H9 (cell line): ENCODE measurements around the gene NLRX1. TPM values are rescaled to one million over a fixed set of nuclear protein-coding genes. Genes with fewer than 3 reads are reported as not detected.

Experiments
- DNase-seq: peaks from one replicate; pipeline ENCODE4 v3.0.0-alpha.2; 2017
- H2AFZ ChIP-seq: one replicate; pipeline ENCODE4 v1.6.1; 2013; ENCODE audit warnings: mild to moderate bottlenecking, low read length, control low read depth, moderate library complexity
- H2AK5ac ChIP-seq: 2 replicates; pipeline ENCODE4 v1.6.1; 2013; ENCODE audit warnings: low read length, control low read depth, mixed read lengths; ENCODE audit not compliant: insufficient read length
- H2BK120ac ChIP-seq: one replicate; pipeline ENCODE4 v1.6.1; 2013; ENCODE audit warnings: low read depth, mild to moderate bottlenecking, low read length, control low read depth, inconsistent platforms; ENCODE audit not compliant: poor library complexity, severe bottlenecking
- H2BK12ac ChIP-seq: 2 replicates; pipeline ENCODE4 v1.6.1; 2013; ENCODE audit warnings: low read length, control low read depth, mixed read lengths, low read depth; ENCODE audit not compliant: insufficient read length
- H2BK15ac ChIP-seq: 2 replicates; pipeline ENCODE4 v1.6.1; 2013; ENCODE audit warnings: low read depth, low read length, control low read depth
- H2BK20ac ChIP-seq: one replicate; pipeline ENCODE4 v1.6.1; 2013; ENCODE audit warnings: low read depth, mild to moderate bottlenecking, low read length, control low read depth, inconsistent platforms; ENCODE audit not compliant: poor library complexity, severe bottlenecking
- H2BK5ac ChIP-seq: 2 replicates; pipeline ENCODE4 v1.6.1; 2013; ENCODE audit warnings: low read length, control low read depth, mixed read lengths; ENCODE audit not compliant: insufficient read length
- H3K14ac ChIP-seq: 2 replicates; pipeline ENCODE4 v1.6.1; 2013; ENCODE audit warnings: low read length, control low read depth; ENCODE audit not compliant: insufficient read depth
- H3K18ac ChIP-seq: 2 replicates; pipeline ENCODE4 v1.6.1; 2013; ENCODE audit warnings: low read depth, mild to moderate bottlenecking, mixed read lengths, low read length, control low read depth; ENCODE audit not compliant: insufficient read length
- H3K23ac ChIP-seq: 2 replicates; pipeline ENCODE4 v1.6.1; 2013; ENCODE audit warnings: low read length, control low read depth, mixed read lengths, low read depth; ENCODE audit not compliant: insufficient read length
- H3K23me2 ChIP-seq: 2 replicates; pipeline ENCODE4 v1.6.1; 2013; ENCODE audit warnings: low read depth, mild to moderate bottlenecking, mixed read lengths, low read length, control low read depth; ENCODE audit not compliant: insufficient read length, poor library complexity, severe bottlenecking
- H3K27ac ChIP-seq: 2 replicates; pipeline ENCODE4 v1.5.1; 2013; ENCODE audit warnings: low read length, control low read depth, mixed read lengths, low read depth; ENCODE audit not compliant: insufficient read length
- H3K27me3 ChIP-seq: 2 replicates; pipeline ENCODE4 v1.6.1; 2013; ENCODE audit warnings: low read length, control low read depth, inconsistent platforms; ENCODE audit not compliant: insufficient read depth
- H3K4ac ChIP-seq: 2 replicates; pipeline ENCODE4 v1.6.1; 2013; ENCODE audit warnings: low read depth, mild to moderate bottlenecking, control low read depth, inconsistent platforms, low read length, moderate library complexity
- H3K4me1 ChIP-seq: 2 replicates; pipeline ENCODE4 v1.6.1; 2013; ENCODE audit warnings: low read length, control low read depth, inconsistent platforms; ENCODE audit not compliant: insufficient read depth
- H3K4me2 ChIP-seq: 2 replicates; pipeline ENCODE4 v1.6.1; 2013; ENCODE audit warnings: low read length, control low read depth, mixed read lengths; ENCODE audit not compliant: insufficient read length, insufficient read depth
- H3K56ac ChIP-seq: 2 replicates; pipeline ENCODE4 v1.6.1; 2013; ENCODE audit warnings: low read depth, mild to moderate bottlenecking, mixed read lengths, low read length, control low read depth; ENCODE audit not compliant: insufficient read length
- H3K79me1 ChIP-seq: 2 replicates; pipeline ENCODE4 v1.6.1; 2013; ENCODE audit warnings: low read depth, mild to moderate bottlenecking, moderate library complexity, low read length, control low read depth, inconsistent platforms; ENCODE audit not compliant: insufficient read depth, poor library complexity, severe bottlenecking
- H3K79me2 ChIP-seq: 2 replicates; pipeline ENCODE4 v1.6.1; 2013; ENCODE audit warnings: low read length, control low read depth, inconsistent platforms; ENCODE audit not compliant: insufficient read depth
- H3K9ac ChIP-seq: 2 replicates; pipeline ENCODE4 v1.6.1; 2013; ENCODE audit warnings: low read length, control low read depth, mixed read lengths; ENCODE audit not compliant: insufficient read length; ENCODE audit errors: extremely low read depth
- H3K9me3 ChIP-seq: one replicate; pipeline ENCODE4 v1.6.1; 2013; ENCODE audit warnings: low read depth, low read length, inconsistent platforms; ENCODE audit not compliant: control insufficient read depth
- H3T11ph ChIP-seq: one replicate; pipeline ENCODE4 v1.6.1; 2013; ENCODE audit warnings: mild to moderate bottlenecking, low read length, control low read depth, inconsistent platforms
- H4K20me1 ChIP-seq: one replicate; pipeline ENCODE4 v1.6.1; 2013; ENCODE audit not compliant: control insufficient read depth, insufficient read length, insufficient read depth
- H4K5ac ChIP-seq: 2 replicates; pipeline ENCODE4 v1.6.1; 2013; ENCODE audit warnings: low read depth, mild to moderate bottlenecking, mixed read lengths, low read length, control low read depth; ENCODE audit not compliant: insufficient read length
- H4K8ac ChIP-seq: replicated peaks from 2 replicates; pipeline ENCODE4 v1.6.1; 2013; ENCODE audit warnings: low read length, control low read depth, mixed read lengths, low read depth; ENCODE audit not compliant: insufficient read length
- H4K91ac ChIP-seq: 2 replicates; pipeline ENCODE4 v1.6.1; 2013; ENCODE audit warnings: low read depth, mild to moderate bottlenecking, moderate library complexity, mixed read lengths, low read length, control low read depth; ENCODE audit not compliant: insufficient read length
- H3K27ac Mint-ChIP-seq, 3 experiments: 2 replicates in 2 of 3; 3 replicates in 1 of 3; pipeline ENCODE4 v1.8.0; 2020 to 2021; ENCODE audit warnings: mixed read lengths in 3 of 3, mild to moderate bottlenecking in 1 of 3, moderate library complexity in 1 of 3
- H3K27me3 Mint-ChIP-seq: 2 replicates; pipeline ENCODE4 v1.8.0; 2021; ENCODE audit warnings: low read depth, mild to moderate bottlenecking, moderate library complexity, mixed read lengths
- H3K36me3 Mint-ChIP-seq, 3 experiments: 2 replicates in 2 of 3; 3 replicates in 1 of 3; pipeline ENCODE4 v1.8.0; 2020 to 2021; ENCODE audit warnings: low read depth in 3 of 3, mixed read lengths in 3 of 3; ENCODE audit not compliant: insufficient read depth in 1 of 3
- H3K4me1 Mint-ChIP-seq, 2 experiments: 2 replicates each; pipeline ENCODE4 v1.8.0; 2020; ENCODE audit warnings: mixed read lengths in 2 of 2
- H3K4me3 Mint-ChIP-seq, 2 experiments: 2 replicates in 1 of 2; 3 replicates in 1 of 2; pipeline ENCODE4 v1.8.0; 2020 to 2021; ENCODE audit warnings: mild to moderate bottlenecking in 2 of 2, mixed read lengths in 2 of 2, moderate library complexity in 1 of 2
- H3K9me3 Mint-ChIP-seq, 2 experiments: 2 replicates in 1 of 2; 3 replicates in 1 of 2; pipeline ENCODE4 v1.8.0; 2020; ENCODE audit warnings: mild to moderate bottlenecking in 2 of 2, mixed read lengths in 2 of 2, moderate library complexity in 1 of 2
- WGBS: extraction: QIAGEN DNeasy Blood & Tissue Kit; methylation state at CpG from one replicate; pipeline ENCODE4 v1.1.7; 2013; ENCODE audit warnings: missing lambda C conversion rate, low lambda C conversion rate, mixed read lengths; ENCODE audit not compliant: insufficient read length; ENCODE audit errors: extremely low coverage; 5-methylcytosine and 5-hydroxymethylcytosine counted together
- total RNA-seq: library from RNA; stranded (reverse); gene quantifications from 2 replicates; pipeline ENCODE4 v1.2.1, GENCODE V29; 2021
- TF ChIP-seq, protein P1 (sequence below): fragments of 200-600 bp; sonication (generic); conservative IDR thresholded peaks from 3 replicates; pipeline ENCODE4 v1.8.0; 2021; ENCODE audit warnings: antibody characterized with exemption, mild to moderate bottlenecking

NLRX1 gene
- total RNA-seq, 1 experiment from 2014 or later = 18.2 TPM

DNA sequence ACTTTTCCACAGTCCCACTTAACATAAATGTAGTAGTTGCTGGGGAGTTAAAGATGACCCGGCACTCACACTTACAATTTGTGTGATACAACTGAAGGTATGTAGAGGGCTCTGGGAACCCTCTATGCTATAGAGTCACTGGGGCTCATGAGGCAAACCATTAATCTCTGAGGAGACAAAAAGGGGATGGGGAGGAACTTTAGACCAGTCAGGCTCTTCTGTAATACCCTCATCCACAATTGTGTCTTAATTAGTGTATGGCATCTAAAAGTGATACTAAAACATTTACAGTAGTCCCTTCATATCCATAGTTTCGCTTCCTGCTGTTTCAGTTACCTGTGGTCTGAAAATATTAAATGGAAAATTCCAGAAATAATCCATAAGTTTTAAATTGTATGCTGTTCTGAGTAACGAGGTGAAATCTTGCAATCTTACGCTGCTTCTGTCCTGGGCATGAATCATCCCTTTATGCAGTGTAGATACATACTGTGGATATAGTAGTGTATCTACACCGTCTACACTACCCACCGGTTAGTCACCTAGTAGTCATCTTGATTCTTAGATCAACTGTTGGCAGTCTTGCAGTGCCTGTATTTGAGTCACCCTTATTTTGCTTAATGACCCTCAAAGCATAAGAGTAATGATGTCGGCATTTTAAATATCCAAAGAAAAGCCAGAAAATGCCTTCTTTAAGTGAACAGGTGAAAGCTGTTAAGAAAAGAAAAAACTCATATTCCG lies 49.8 kb downstream of the NLRX1 start:
- DNase-seq = no peak
- Histone ChIP-seq H4K20me1 (no peaks in the 10 kb centered on the region), H3K9me3 (no peaks in the 10 kb centered on the region), H2AFZ (no peak overlapping the region), H3K23ac (no peak overlapping the region), H3K18ac (no peak overlapping the region), H3K4me2 (no peak overlapping the region), H2BK120ac (no peak overlapping the region), H4K5ac (no peak overlapping the region), H2BK20ac (no peak overlapping the region), H3K79me1 (peaks cover 10% of the 10 kb centered on the region), H3K4ac (no peak overlapping the region), H3K79me2 (peaks cover 24% of the 10 kb centered on the region), H3K27me3 (no peaks in the 10 kb centered on the region), H3K23me2 (no peaks in the 10 kb centered on the region), H3K4me1 (no peaks in the 10 kb centered on the region; the same call in 1 of the 2 replicates), H3K9ac (no peak overlapping the region), H3K27ac (no peak overlapping the region), H3K14ac (no peak overlapping the region), H3T11ph (no peak overlapping the region), H4K8ac (no peak overlapping the region), H2BK5ac (no peak overlapping the region), H2AK5ac (no peak overlapping the region), H2BK15ac (no peak overlapping the region), H3K56ac (no peak overlapping the region), H2BK12ac (no peak overlapping the region), H4K91ac (no peak overlapping the region)
- TF ChIP-seq, protein P1, sequence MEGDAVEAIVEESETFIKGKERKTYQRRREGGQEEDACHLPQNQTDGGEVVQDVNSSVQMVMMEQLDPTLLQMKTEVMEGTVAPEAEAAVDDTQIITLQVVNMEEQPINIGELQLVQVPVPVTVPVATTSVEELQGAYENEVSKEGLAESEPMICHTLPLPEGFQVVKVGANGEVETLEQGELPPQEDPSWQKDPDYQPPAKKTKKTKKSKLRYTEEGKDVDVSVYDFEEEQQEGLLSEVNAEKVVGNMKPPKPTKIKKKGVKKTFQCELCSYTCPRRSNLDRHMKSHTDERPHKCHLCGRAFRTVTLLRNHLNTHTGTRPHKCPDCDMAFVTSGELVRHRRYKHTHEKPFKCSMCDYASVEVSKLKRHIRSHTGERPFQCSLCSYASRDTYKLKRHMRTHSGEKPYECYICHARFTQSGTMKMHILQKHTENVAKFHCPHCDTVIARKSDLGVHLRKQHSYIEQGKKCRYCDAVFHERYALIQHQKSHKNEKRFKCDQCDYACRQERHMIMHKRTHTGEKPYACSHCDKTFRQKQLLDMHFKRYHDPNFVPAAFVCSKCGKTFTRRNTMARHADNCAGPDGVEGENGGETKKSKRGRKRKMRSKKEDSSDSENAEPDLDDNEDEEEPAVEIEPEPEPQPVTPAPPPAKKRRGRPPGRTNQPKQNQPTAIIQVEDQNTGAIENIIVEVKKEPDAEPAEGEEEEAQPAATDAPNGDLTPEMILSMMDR = no peak
- Mint-ChIP-seq H3K36me3 (peaks cover 0 to 3% (median 0%) of the 10 kb centered on the region in 3 experiments; a peak in 1 of 7 replicates), H3K4me1 (no peaks in the 10 kb centered on the region; a peak in 1 of 4 replicates), H3K27ac (no peak overlapping the region), H3K9me3 (no peaks in the 10 kb centered on the region), H3K4me3 (no peak overlapping the region), H3K27me3 (no peaks in the 10 kb centered on the region)
- WGBS = no CpG with 5 or more reads among the region's 8 CpGs
